Mesendoderm (in vitro differentiated cells): ENCODE data around the gene KRT86.

Experiments
- DNase-seq: peaks from one replicate; pipeline ENCODE4 v3.0.0; 2013
- H2AK5ac ChIP-seq: 2 replicates; pipeline ENCODE4 v1.6.1; 2013; ENCODE audit warnings: low read length, inconsistent platforms
- H2BK120ac ChIP-seq: 2 replicates; pipeline ENCODE4 v1.6.1; 2013; ENCODE audit warnings: low read depth, mild to moderate bottlenecking, low read length, moderate library complexity, mixed read lengths
- H2BK15ac ChIP-seq: replicated peaks from 2 replicates; pipeline ENCODE4 v1.6.1; 2013; ENCODE audit warnings: low read depth, mild to moderate bottlenecking, moderate library complexity
- H2BK5ac ChIP-seq: 2 replicates; pipeline ENCODE4 v1.6.1; 2013; ENCODE audit warnings: low read length, inconsistent platforms
- H3K18ac ChIP-seq: 2 replicates; pipeline ENCODE4 v1.6.1; 2013; ENCODE audit warnings: mild to moderate bottlenecking, low read length, mixed read lengths
- H3K23ac ChIP-seq: one replicate; pipeline ENCODE4 v1.6.1; 2013; ENCODE audit warnings: low read length
- H3K27ac ChIP-seq: 2 replicates; pipeline ENCODE4 v1.5.1; 2013; ENCODE audit warnings: low read depth, mild to moderate bottlenecking, inconsistent platforms, low read length, moderate library complexity
- H3K27me3 ChIP-seq: 2 replicates; pipeline ENCODE4 v1.6.1; 2013; ENCODE audit warnings: low read length, control low read depth, mild to moderate bottlenecking, inconsistent platforms; ENCODE audit not compliant: insufficient read depth, poor library complexity
- H3K36me3 ChIP-seq: 2 replicates; pipeline ENCODE4 v1.6.1; 2013; ENCODE audit warnings: low read length, inconsistent platforms; ENCODE audit not compliant: control insufficient read depth, insufficient read depth
- H3K4ac ChIP-seq: one replicate; pipeline ENCODE4 v1.6.1; 2013; ENCODE audit warnings: low read depth, mild to moderate bottlenecking, low read length, moderate library complexity
- H3K4me1 ChIP-seq: 2 replicates; pipeline ENCODE4 v1.6.1; 2013; ENCODE audit warnings: low read depth, low read length, inconsistent platforms; ENCODE audit not compliant: control insufficient read depth
- H3K4me2 ChIP-seq: 2 replicates; pipeline ENCODE4 v1.6.1; 2013; ENCODE audit warnings: low read length
- H3K4me3 ChIP-seq: 2 replicates; pipeline ENCODE4 v1.5.1; 2013; ENCODE audit warnings: mild to moderate bottlenecking, low read length
- H3K56ac ChIP-seq: one replicate; pipeline ENCODE4 v1.6.1; 2013; ENCODE audit warnings: low read length
- H3K79me1 ChIP-seq: 2 replicates; pipeline ENCODE4 v1.6.1; 2013; ENCODE audit warnings: low read length, inconsistent platforms
- H3K79me2 ChIP-seq: 2 replicates; pipeline ENCODE4 v1.6.1; 2013; ENCODE audit warnings: mild to moderate bottlenecking, low read length; ENCODE audit not compliant: control insufficient read depth, insufficient read depth
- H3K9ac ChIP-seq: 2 replicates; pipeline ENCODE4 v1.6.1; 2013; ENCODE audit warnings: low read length, inconsistent platforms
- H4K5ac ChIP-seq: one replicate; pipeline ENCODE4 v1.6.1; 2013; ENCODE audit warnings: low read length
- H4K8ac ChIP-seq: one replicate; pipeline ENCODE4 v1.6.1; 2013; ENCODE audit warnings: low read depth, mild to moderate bottlenecking, control low read depth, low read length, moderate library complexity
- whole genome bisulfite sequencing: extraction: QIAGEN DNeasy Blood & Tissue Kit; methylation state at CpG from one replicate; pipeline ENCODE4 v1.1.7; 2013; ENCODE audit warnings: low lambda C conversion rate, missing lambda C conversion rate; ENCODE audit not compliant: insufficient coverage; ENCODE audit errors: extremely low coverage; 5-methylcytosine and 5-hydroxymethylcytosine counted together

The KRT86 gene

GRCh38 chr12:52316290-52316689 is 41.8 kb downstream of the KRT86 start:
- Histone ChIP-seq H4K5ac (no peak overlapping the region), H3K79me1 (no peaks in the 10 kb centered on the region), H3K4me1 (no peaks in the 10 kb centered on the region), H3K18ac (no peak overlapping the region), H3K79me2 (no peaks in the 10 kb centered on the region), H3K27ac (no peak overlapping the region), H3K4ac (no peak overlapping the region), H2BK15ac (no peak overlapping the region), H3K36me3 (no peaks in the 10 kb centered on the region), H3K27me3 (no peaks in the 10 kb centered on the region), H3K23ac (no peak overlapping the region), H2BK5ac (no peak overlapping the region), H4K8ac (no peak overlapping the region), H3K4me3 (no peak overlapping the region), H3K4me2 (no peak overlapping the region), H3K9ac (no peak overlapping the region), H2BK120ac (no peak overlapping the region), H2AK5ac (no peak overlapping the region), H3K56ac (no peak overlapping the region)
- DNase-seq: no peak
- WGBS: no CpG with 5 or more reads among the region's 9 CpGs

- H2BK120ac ChIP-seq: no peak overlapping the region
- H3K79me1 ChIP-seq: no peaks in the 10 kb centered on the region
- H3K4me3 ChIP-seq: no peak overlapping the region
- no peak overlapping the region for H3K4ac ChIP-seq
- no peak overlapping the region for H2AK5ac ChIP-seq
- H3K23ac ChIP-seq: no peak overlapping the region
- no peak overlapping the region for H2BK5ac ChIP-seq
- no peak overlapping the region for H4K8ac ChIP-seq
- no peaks in the 10 kb centered on the region for H3K36me3 ChIP-seq
- no peak overlapping the region for H2BK15ac ChIP-seq
- H3K9ac ChIP-seq: no peak overlapping the region
- no peak overlapping the region for H3K4me2 ChIP-seq
- H3K4me1 ChIP-seq: no peaks in the 10 kb centered on the region
- no peak for DNase-seq
- H4K5ac ChIP-seq: no peak overlapping the region
- H3K56ac ChIP-seq: no peak overlapping the region
- no peaks in the 10 kb centered on the region for H3K79me2 ChIP-seq
- no peak overlapping the region for H3K27ac ChIP-seq
- H3K27me3 ChIP-seq: no peaks in the 10 kb centered on the region
- no CpG with 5 or more reads among the region's 11 CpGs for WGBS
- H3K18ac ChIP-seq: no peak overlapping the region
Measured at GRCh38 chr12:52316701-52317100, 42.3 kb downstream of the KRT86 start.

GRCh38 chr12:52317468-52318052 is 43.1 kb downstream of the KRT86 start:
- Histone ChIP-seq H3K4me2 (no peak overlapping the region), H2AK5ac (no peak overlapping the region), H4K5ac (no peak overlapping the region), H4K8ac (no peak overlapping the region), H3K79me2 (no peaks in the 10 kb centered on the region), H3K4ac (no peak overlapping the region), H3K27ac (no peak overlapping the region), H2BK5ac (no peak overlapping the region), H3K56ac (no peak overlapping the region), H3K18ac (no peak overlapping the region), H3K79me1 (no peaks in the 10 kb centered on the region), H3K4me1 (no peaks in the 10 kb centered on the region), H3K4me3 (no peak overlapping the region), H3K27me3 (no peaks in the 10 kb centered on the region), H2BK120ac (no peak overlapping the region), H3K36me3 (no peaks in the 10 kb centered on the region), H3K9ac (no peak overlapping the region), H3K23ac (no peak overlapping the region), H2BK15ac (no peak overlapping the region)
- no peak for DNase-seq
- WGBS: no CpG with 5 or more reads among the region's 12 CpGs

GRCh38 chr12:52318241-52318990 is 44.0 kb downstream of the KRT86 start:
- Histone ChIP-seq H3K23ac (no peak overlapping the region), H3K9ac (no peak overlapping the region), H2AK5ac (no peak overlapping the region), H3K4me1 (no peaks in the 10 kb centered on the region), H3K27me3 (no peaks in the 10 kb centered on the region), H2BK15ac (no peak overlapping the region), H2BK5ac (no peak overlapping the region), H3K18ac (no peak overlapping the region), H4K5ac (no peak overlapping the region), H2BK120ac (no peak overlapping the region), H3K27ac (no peak overlapping the region), H3K79me1 (no peaks in the 10 kb centered on the region), H4K8ac (no peak overlapping the region), H3K4me2 (no peak overlapping the region), H3K79me2 (no peaks in the 10 kb centered on the region), H3K36me3 (no peaks in the 10 kb centered on the region), H3K56ac (no peak overlapping the region), H3K4ac (no peak overlapping the region), H3K4me3 (no peak overlapping the region)
- no peak for DNase-seq
- WGBS: no CpG with 5 or more reads among the region's 11 CpGs

- H3K56ac ChIP-seq: no peak overlapping the region
- H3K79me2 ChIP-seq: no peaks in the 10 kb centered on the region
- H3K4ac ChIP-seq: no peak overlapping the region
- no peak overlapping the region for H4K8ac ChIP-seq
- no peak overlapping the region for H2BK15ac ChIP-seq
- DNase-seq: peak; percentile 25
- no CpG with 5 or more reads among the region's 11 CpGs for WGBS
- H3K23ac ChIP-seq: no peak overlapping the region
- no peak overlapping the region for H2BK5ac ChIP-seq
- H2AK5ac ChIP-seq: no peak overlapping the region
- H3K36me3 ChIP-seq: no peaks in the 10 kb centered on the region
- H2BK120ac ChIP-seq: no peak overlapping the region
- H3K27me3 ChIP-seq: no peaks in the 10 kb centered on the region
- no peak overlapping the region for H3K4me2 ChIP-seq
- H3K4me3 ChIP-seq: no peak overlapping the region
- H3K4me1 ChIP-seq: no peaks in the 10 kb centered on the region
- H3K18ac ChIP-seq: no peak overlapping the region
- no peaks in the 10 kb centered on the region for H3K79me1 ChIP-seq
- H4K5ac ChIP-seq: no peak overlapping the region
- no peak overlapping the region for H3K27ac ChIP-seq
- H3K9ac ChIP-seq: no peak overlapping the region
Measured at GRCh38 chr12:52319097-52319496, 44.7 kb downstream of the KRT86 start.
